ENCODE data around the gene FTCDNL1.

- TF ChIP-seq CTCF (optimal IDR thresholded peaks at IDR 0.05 in 1 of 3, IDR thresholded peaks at IDR 0.05 in 1 of 3, conservative IDR thresholded peaks at IDR 0.05 in 1 of 3; ENCODE audit: extremely low read depth in 1 of 3, insufficient read depth in 2 of 3, low read length in 3 of 3) (no peak), EZH2 (IDR thresholded peaks at IDR 0.05; ENCODE audit: low read length) (no peak)
Observed at GRCh38 chr2:199756211-199756610, 94.8 kb downstream of the FTCDNL1 start.
